Mesothelial cell of epicardium (in vitro differentiated cells): ENCODE measurements around the gene MAD1L1. TPM values are rescaled to one million over a fixed set of nuclear protein-coding genes. Genes with fewer than 3 reads are reported as not detected.

Experiments used
- DNase-seq, 2 experiments: peaks; one replicate each; pipeline ENCODE4 v3.0.0; 2021; ENCODE audit warnings: low spot score in 2 of 2; ENCODE audit not compliant: unreplicated experiment in 2 of 2
- H3K27ac Mint-ChIP-seq: 2 replicates; pipeline ENCODE4 v1.8.0; 2021; ENCODE audit warnings: mixed read lengths
- H3K27me3 Mint-ChIP-seq: 2 replicates; pipeline ENCODE4 v1.8.0; 2021; ENCODE audit warnings: low read depth, mixed read lengths
- H3K36me3 Mint-ChIP-seq: 2 replicates; pipeline ENCODE4 v1.8.0; 2021; ENCODE audit warnings: mixed read lengths
- H3K4me1 Mint-ChIP-seq: 2 replicates; pipeline ENCODE4 v1.8.0; 2021; ENCODE audit warnings: mixed read lengths
- H3K4me3 Mint-ChIP-seq: 2 replicates; pipeline ENCODE4 v1.8.0; 2021; ENCODE audit warnings: mild to moderate bottlenecking, moderate library complexity, mixed read lengths
- H3K9me3 Mint-ChIP-seq: 2 replicates; pipeline ENCODE4 v1.8.0; 2021; ENCODE audit warnings: mixed read lengths
- CTCF ChIP-seq: fragments of 200-600 bp; sonication (generic); IDR thresholded peaks from one replicate; pipeline ENCODE4 v1.5.0; 2021; ENCODE audit warnings: antibody characterized with exemption; ENCODE audit not compliant: unreplicated experiment
- total RNA-seq: library from RNA; stranded (reverse); gene quantifications from 3 replicates; pipeline ENCODE4 v1.2.1, GENCODE V29; 2021

The MAD1L1 gene
- total RNA-seq, 1 donor from 2014 or later = 45.0 TPM

GRCh38 chr7:2199956-2200583 lies 32.7 kb downstream of the MAD1L1 start:
- H3K27ac Mint-ChIP-seq = no peak overlapping the region
- no peak for TF ChIP-seq CTCF
- no peaks in the 10 kb centered on the region for H3K27me3 Mint-ChIP-seq
- H3K9me3 Mint-ChIP-seq = no peaks in the 10 kb centered on the region
- no peak overlapping the region for H3K4me3 Mint-ChIP-seq
- H3K36me3 Mint-ChIP-seq = peaks cover 32% of the 10 kb centered on the region
- DNase-seq = no peak
- peaks cover 23% of the 10 kb centered on the region for H3K4me1 Mint-ChIP-seq

GRCh38 chr7:2199528-2199927 lies 33.2 kb downstream of the MAD1L1 start:
- DNase-seq = no peak
- Mint-ChIP-seq H3K27ac (no peak overlapping the region), H3K4me3 (no peak overlapping the region), H3K9me3 (no peaks in the 10 kb centered on the region), H3K27me3 (no peaks in the 10 kb centered on the region), H3K4me1 (peaks cover 18% of the 10 kb centered on the region), H3K36me3 (peaks cover 32% of the 10 kb centered on the region)
- TF ChIP-seq CTCF = no peak

GRCh38 chr7:2198760-2199159 lies 34.0 kb downstream of the MAD1L1 start:
- Mint-ChIP-seq H3K36me3 (peaks cover 37% of the 10 kb centered on the region), H3K4me3 (no peak overlapping the region), H3K9me3 (no peaks in the 10 kb centered on the region), H3K4me1 (peaks cover 14% of the 10 kb centered on the region), H3K27me3 (no peaks in the 10 kb centered on the region), H3K27ac (no peak overlapping the region)
- TF ChIP-seq CTCF = no peak
- DNase-seq = no peak

GRCh38 chr7:2198206-2198605 lies 34.5 kb downstream of the MAD1L1 start:
- peaks cover 9% of the 10 kb centered on the region for H3K4me1 Mint-ChIP-seq
- H3K27me3 Mint-ChIP-seq = no peaks in the 10 kb centered on the region
- H3K9me3 Mint-ChIP-seq = no peaks in the 10 kb centered on the region
- H3K4me3 Mint-ChIP-seq = no peak overlapping the region
- peaks cover 37% of the 10 kb centered on the region for H3K36me3 Mint-ChIP-seq
- TF ChIP-seq CTCF = no peak
- no peak overlapping the region for H3K27ac Mint-ChIP-seq
- DNase-seq = no peak

GRCh38 chr7:2197436-2198155 lies 35.1 kb downstream of the MAD1L1 start:
- DNase-seq = no peak
- H3K4me1 Mint-ChIP-seq = peaks cover 4% of the 10 kb centered on the region
- H3K27me3 Mint-ChIP-seq = no peaks in the 10 kb centered on the region
- H3K36me3 Mint-ChIP-seq = peaks cover 37% of the 10 kb centered on the region
- no peak for TF ChIP-seq CTCF
- H3K4me3 Mint-ChIP-seq = no peak overlapping the region
- H3K9me3 Mint-ChIP-seq = no peaks in the 10 kb centered on the region
- H3K27ac Mint-ChIP-seq = no peak overlapping the region
